CMK (cell line): Measurements from ENCODE around the gene TNPO2.
A peak's percentile ranks its signal among the peaks of the same experiment; 100 is the strongest.

ENCODE experiments used
- DNase-seq: peaks from one replicate; pipeline ENCODE4 v3.0.0-alpha.2; 2010; ENCODE audit warnings: low read depth

TNPO2 gene

GRCh38 chr19:12723641-12724426 is at the start of gene TNPO2:
TNPO2 (minus strand) TSS chr19:12723932; CDS start chr19:12720977, 2,955 bp downstream.
- DNase-seq, result peak; percentile 63

GRCh38 chr19:12772323-12772722 is 48.6 kb upstream of the TNPO2 start:
- DNase-seq, result no peak

GRCh38 chr19:12770922-12771321 is 47.2 kb upstream of the TNPO2 start:
- no peak for DNase-seq

- DNase-seq, result no peak
Observed at GRCh38 chr19:12769689-12770088, 46.0 kb upstream of the TNPO2 start.

- DNase-seq, result no peak
Observed at GRCh38 chr19:12767666-12768065, 43.9 kb upstream of the TNPO2 start.

- DNase-seq, result no peak
Observed at GRCh38 chr19:12767150-12767549, 43.4 kb upstream of the TNPO2 start.

GRCh38 chr19:12766051-12766521 is 42.4 kb upstream of the TNPO2 start:
- DNase-seq, result no peak

GRCh38 chr19:12764698-12765097 is 41.0 kb upstream of the TNPO2 start:
- DNase-seq, result no peak

GRCh38 chr19:12763100-12763499 is 39.4 kb upstream of the TNPO2 start:
- DNase-seq, result no peak

GRCh38 chr19:12759686-12760085 is 36.0 kb upstream of the TNPO2 start:
- no peak for DNase-seq

- DNase-seq, result no peak
Observed at GRCh38 chr19:12757544-12758274, 34.0 kb upstream of the TNPO2 start.

- no peak for DNase-seq
Observed at GRCh38 chr19:12756150-12756883, 32.6 kb upstream of the TNPO2 start.

- DNase-seq, result no peak
Observed at GRCh38 chr19:12754465-12755196, 30.9 kb upstream of the TNPO2 start.

GRCh38 chr19:12752056-12752781 is 28.5 kb upstream of the TNPO2 start:
- no peak for DNase-seq

- DNase-seq, result no peak
Observed at GRCh38 chr19:12751635-12752034, 27.9 kb upstream of the TNPO2 start, which contains the start of gene BEST2. BEST2 (plus strand) TSS chr19:12751791; CDS start chr19:12752593, 802 bp downstream.

- DNase-seq, result no peak
Observed at GRCh38 chr19:12750851-12751250, 27.1 kb upstream of the TNPO2 start.

- no peak for DNase-seq
Observed at GRCh38 chr19:12749938-12750521, 26.3 kb upstream of the TNPO2 start.

GRCh38 chr19:12748489-12748888 is 24.8 kb upstream of the TNPO2 start:
- no peak for DNase-seq

GRCh38 chr19:12745166-12745897 is 21.6 kb upstream of the TNPO2 start:
- no peak for DNase-seq

- DNase-seq, result no peak
Observed at GRCh38 chr19:12737835-12738351, 14.2 kb upstream of the TNPO2 start.
